Neutrophil (primary cell): Measurements from ENCODE around the gene PTS.

Source experiments
- H3K27ac ChIP-seq: fragments of 200-600 bp; sonication (generic); 2 replicates; pipeline ENCODE4 v1.5.1; 2016; ENCODE audit warnings: mild to moderate bottlenecking, moderate library complexity
- H3K27me3 ChIP-seq: fragments of 200-600 bp; sonication (generic); 2 replicates; pipeline ENCODE4 v1.6.0; 2016; ENCODE audit warnings: mild to moderate bottlenecking
- H3K36me3 ChIP-seq: fragments of 200-600 bp; sonication (generic); 2 replicates; pipeline ENCODE4 v1.5.1; 2017
- H3K4me1 ChIP-seq, 2 experiments: fragments of 200-600 bp in 1 of 2; sonication (generic) in 1 of 2; 1 replicate in 1 of 2; 2 replicates in 1 of 2; pipeline versions ENCODE4 v1.5.1 to v1.6.1; 2013 to 2016; ENCODE audit warnings: low read depth in 1 of 2, low read length in 1 of 2, mild to moderate bottlenecking in 1 of 2, moderate library complexity in 1 of 2; ENCODE audit not compliant: control insufficient read depth in 1 of 2, insufficient read depth in 1 of 2
- H3K4me3 ChIP-seq, 2 experiments: fragments of 200-600 bp in 1 of 2; sonication (generic) in 1 of 2; 1 replicate in 1 of 2; 2 replicates in 1 of 2; pipeline ENCODE4 v1.5.1; 2013 to 2016; ENCODE audit warnings: low read depth in 1 of 2, low read length in 1 of 2, mild to moderate bottlenecking in 1 of 2, moderate library complexity in 1 of 2
- H3K9me3 ChIP-seq: fragments of 200-600 bp; sonication (generic); 2 replicates; pipeline ENCODE4 v1.5.1; 2016
- CTCF ChIP-seq: fragments of 200-600 bp; sonication (generic); IDR thresholded peaks from 2 replicates; pipeline ENCODE4 v1.5.1; 2016; ENCODE audit warnings: antibody characterized with exemption

The PTS gene

GRCh38 chr11:112226062-112226830 is at the start of gene PTS:
Gene PTS (plus strand): TSS chr11:112226428. CDS start chr11:112226444, 16 bp downstream.
- TF ChIP-seq CTCF, result no peak
- Histone ChIP-seq H3K27me3 (no peaks in the 10 kb centered on the region), H3K4me1 (peaks cover 15 to 16% of the 10 kb centered on the region in 2 experiments), H3K9me3 (no peaks in the 10 kb centered on the region), H3K27ac (peak within 1 kb of the TSS; percentile 89), H3K4me3 (peak within 1 kb of the TSS; percentile 81 to 97), H3K36me3 (peaks cover 26% of the 10 kb centered on the region)

GRCh38 chr11:112177589-112177988 is 48.6 kb upstream of the PTS start:
- H3K27me3 ChIP-seq, result no peaks in the 10 kb centered on the region
- no peaks in the 10 kb centered on the region for H3K36me3 ChIP-seq

GRCh38 chr11:112178428-112178827 is 47.8 kb upstream of the PTS start:
- peaks cover 17 to 24% of the 10 kb centered on the region in 2 experiments for H3K4me1 ChIP-seq
- no peaks in the 10 kb centered on the region for H3K27me3 ChIP-seq
- H3K9me3 ChIP-seq, result no peaks in the 10 kb centered on the region
- H3K27ac ChIP-seq, result no peak overlapping the region
- TF ChIP-seq CTCF, result no peak
- no peaks in the 10 kb centered on the region for H3K36me3 ChIP-seq
- H3K4me3 ChIP-seq, result no peak overlapping the region

More at GRCh38 chr11:112177589-112177988, 48.6 kb upstream of the PTS start:
- Histone ChIP-seq H3K27ac (no peak overlapping the region), H3K4me3 (no peak overlapping the region), H3K9me3 (no peaks in the 10 kb centered on the region), H3K4me1 (peaks cover 17 to 24% of the 10 kb centered on the region in 2 experiments)
- no peak for TF ChIP-seq CTCF

GRCh38 chr11:112178936-112179335 is 47.3 kb upstream of the PTS start:
- Histone ChIP-seq H3K27ac (no peak overlapping the region), H3K4me3 (no peak overlapping the region), H3K36me3 (no peaks in the 10 kb centered on the region), H3K27me3 (no peaks in the 10 kb centered on the region), H3K4me1 (peaks cover 17 to 24% of the 10 kb centered on the region in 2 experiments), H3K9me3 (no peaks in the 10 kb centered on the region)
- TF ChIP-seq CTCF, result no peak

GRCh38 chr11:112179601-112180000 is 46.6 kb upstream of the PTS start:
- peaks cover 17 to 24% of the 10 kb centered on the region in 2 experiments for H3K4me1 ChIP-seq
- H3K36me3 ChIP-seq, result no peaks in the 10 kb centered on the region
- no peaks in the 10 kb centered on the region for H3K27me3 ChIP-seq
- H3K4me3 ChIP-seq, result no peak overlapping the region
- no peak for TF ChIP-seq CTCF
- no peak overlapping the region for H3K27ac ChIP-seq
- no peaks in the 10 kb centered on the region for H3K9me3 ChIP-seq
